HG03457 (cell line): ENCODE measurements around the gene MAP3K20.
"Not testable (repeated sequence)": the region's sequence is repeated elsewhere in the genome, so short reads cannot be mapped to it uniquely, and the experiment has no call there.

Source experiments
- ATAC-seq: cut with Tn5 transposase; IDR thresholded peaks from one replicate; pipeline ENCODE4 v1.9.1; 2021; ENCODE audit warnings: moderate number of reproducible peaks; ENCODE audit not compliant: unreplicated experiment

The MAP3K20 gene

DNA sequence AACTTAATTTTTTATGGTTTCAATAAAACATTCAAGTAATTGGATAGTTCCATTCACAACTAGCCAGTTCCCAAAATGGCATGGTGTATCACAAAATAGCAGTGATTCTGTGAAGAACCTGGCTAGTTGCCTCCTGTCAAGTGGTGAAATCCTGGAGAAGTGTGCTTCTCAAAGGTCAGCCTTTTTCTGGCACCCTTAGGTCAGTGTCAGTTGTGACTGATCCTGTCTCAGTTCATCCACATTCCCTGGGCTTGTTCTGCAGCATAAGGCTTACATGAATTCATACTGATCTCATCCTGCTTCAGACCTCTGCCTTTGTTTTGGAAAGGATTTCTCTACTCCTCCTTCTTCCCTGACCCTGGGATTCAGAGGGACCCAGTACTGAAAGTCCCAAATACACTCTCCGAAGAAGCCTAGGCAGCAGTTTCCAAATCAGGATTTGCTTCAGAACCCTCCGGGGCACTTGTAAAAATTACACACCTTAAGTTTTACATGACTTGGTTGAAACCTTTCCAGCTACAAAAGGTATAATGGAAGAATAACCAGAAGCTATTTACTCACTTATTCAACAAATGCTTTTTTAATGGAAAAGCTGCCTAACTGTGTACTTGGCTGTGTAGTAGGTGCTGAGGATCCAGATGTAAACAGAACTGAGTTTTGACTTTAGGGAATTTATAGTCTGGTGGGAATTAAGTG, 11.0 kb downstream of the MAP3K20 start:
- ATAC-seq = no peak

- no peak for ATAC-seq
Measured at GRCh38 chr2:173087214-173087581, 11.6 kb downstream of the MAP3K20 start.

GRCh38 chr2:173087793-173088496, 12.3 kb downstream of the MAP3K20 start:
- no peak for ATAC-seq

DNA sequence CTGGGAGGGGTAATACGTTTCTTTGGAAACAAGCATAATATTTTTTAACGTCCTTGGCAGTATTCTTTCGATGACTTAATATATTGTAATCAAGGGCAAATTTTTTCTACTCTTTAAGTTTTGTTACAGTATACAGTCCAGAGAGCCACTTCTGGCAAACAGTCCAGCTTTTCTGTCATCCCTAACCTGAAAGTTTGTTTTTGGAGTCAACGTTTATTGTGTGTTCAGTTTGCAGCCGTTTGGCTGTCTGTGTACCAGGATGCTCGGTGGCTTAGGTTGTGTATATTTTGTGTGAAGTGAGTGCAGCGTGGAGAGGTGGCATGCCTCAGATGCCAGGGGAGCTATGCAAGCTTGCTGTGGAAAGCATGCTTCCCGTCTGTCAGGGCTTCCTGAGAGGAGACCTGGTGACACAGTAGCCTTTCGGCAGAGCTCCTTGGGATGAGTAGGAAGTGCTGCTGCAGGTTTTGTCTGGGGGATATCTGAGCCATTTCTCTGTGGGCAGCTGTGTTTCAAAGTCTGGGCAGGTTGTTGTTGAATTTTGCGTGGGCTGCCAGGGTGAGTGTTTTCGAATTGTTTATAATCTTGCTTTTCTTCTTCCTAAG, 14.7 kb downstream of the MAP3K20 start:
- ATAC-seq = no peak

GRCh38 chr2:173090973-173091660, 15.5 kb downstream of the MAP3K20 start:
- ATAC-seq = no peak

DNA sequence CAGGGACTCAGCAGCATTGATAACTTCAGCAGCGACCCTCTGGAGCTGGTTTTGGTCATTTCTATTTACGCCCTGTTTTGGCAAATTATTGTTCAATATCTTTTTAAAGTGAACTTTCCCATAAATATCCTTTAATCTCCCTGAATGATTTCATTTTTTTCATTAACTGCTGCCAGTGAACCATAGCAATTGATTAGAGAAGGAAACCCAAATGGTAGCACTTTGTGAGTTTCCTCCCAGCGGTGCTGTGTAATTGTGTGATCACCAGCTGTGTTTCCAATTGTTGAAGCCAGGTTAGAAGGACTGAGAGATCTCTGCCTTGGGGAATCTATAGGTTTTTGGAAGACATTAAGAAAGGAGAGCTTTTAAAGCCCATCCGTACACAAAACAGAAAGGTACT, 16.3 kb downstream of the MAP3K20 start:
- ATAC-seq = no peak

GRCh38 chr2:173092844-173093402, 17.3 kb downstream of the MAP3K20 start:
- ATAC-seq = no peak

GRCh38 chr2:173093617-173094016, 18.0 kb downstream of the MAP3K20 start:
- ATAC-seq = not testable (repeated sequence)

- ATAC-seq = no peak
Measured at GRCh38 chr2:173094731-173095130, 19.1 kb downstream of the MAP3K20 start.

GRCh38 chr2:173095356-173095755, 19.7 kb downstream of the MAP3K20 start:
- no peak for ATAC-seq

- no peak for ATAC-seq
Measured at GRCh38 chr2:173099271-173099670, 23.6 kb downstream of the MAP3K20 start.

- ATAC-seq = no peak
Measured at GRCh38 chr2:173099804-173100203, 24.2 kb downstream of the MAP3K20 start.

DNA sequence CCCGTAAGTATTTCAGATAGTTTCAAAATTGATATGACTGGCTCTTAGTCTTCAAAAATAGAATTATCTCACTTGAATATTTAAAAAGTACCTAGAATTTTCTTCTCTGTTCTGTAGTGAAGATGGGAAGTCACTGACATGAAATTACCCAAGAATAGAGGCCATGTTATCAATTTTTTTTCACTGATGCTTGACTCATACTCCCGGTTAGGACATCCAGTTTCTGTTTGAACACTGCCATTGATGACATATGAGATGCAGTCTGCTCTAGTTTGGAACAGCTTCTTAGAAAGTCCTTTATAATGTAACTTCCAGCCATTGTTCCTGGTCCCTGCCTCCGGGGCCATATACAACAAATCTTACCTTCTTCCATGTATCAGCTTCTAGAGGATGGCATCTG, 26.0 kb downstream of the MAP3K20 start:
- no peak for ATAC-seq

DNA sequence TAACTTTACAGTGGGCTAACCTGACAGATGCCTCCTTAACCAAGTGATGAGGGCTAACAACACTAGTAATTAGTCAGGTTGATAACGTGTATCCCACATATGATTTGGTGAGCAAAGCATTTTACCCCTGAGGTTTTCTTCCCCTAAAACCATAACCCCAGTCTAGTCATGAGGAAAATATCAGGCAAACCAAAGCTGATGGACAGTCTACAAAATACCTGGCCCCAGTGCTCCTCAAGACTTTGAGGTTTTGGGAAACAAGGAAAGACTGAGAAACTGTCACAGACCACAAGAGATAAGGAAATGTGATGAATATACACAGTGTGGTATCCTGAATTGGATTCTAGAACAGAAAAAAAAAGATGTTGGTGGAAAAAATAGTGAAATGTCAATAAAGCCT, 28.5 kb downstream of the MAP3K20 start:
- no peak for ATAC-seq

- ATAC-seq = no peak
Measured at GRCh38 chr2:173106959-173107628, 31.4 kb downstream of the MAP3K20 start.

DNA sequence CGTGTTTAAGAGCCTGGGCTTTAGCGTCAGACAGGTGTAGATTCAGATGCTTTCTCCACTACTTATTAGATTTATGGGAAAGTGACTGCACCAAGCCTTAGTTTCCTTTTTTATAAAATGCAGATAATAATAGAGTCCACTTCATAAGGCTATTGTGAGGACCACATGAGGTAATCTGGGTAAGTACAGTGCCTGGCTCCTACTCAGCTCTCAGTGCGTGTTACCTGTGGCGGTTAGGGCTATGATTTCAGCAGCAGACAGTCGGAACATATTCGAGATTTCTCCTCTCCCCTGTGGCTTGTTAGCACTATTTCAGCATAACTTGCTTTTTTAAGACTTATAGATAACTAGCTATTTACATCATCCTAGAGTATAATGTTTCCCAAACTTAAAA, 32.0 kb downstream of the MAP3K20 start:
- no peak for ATAC-seq

DNA sequence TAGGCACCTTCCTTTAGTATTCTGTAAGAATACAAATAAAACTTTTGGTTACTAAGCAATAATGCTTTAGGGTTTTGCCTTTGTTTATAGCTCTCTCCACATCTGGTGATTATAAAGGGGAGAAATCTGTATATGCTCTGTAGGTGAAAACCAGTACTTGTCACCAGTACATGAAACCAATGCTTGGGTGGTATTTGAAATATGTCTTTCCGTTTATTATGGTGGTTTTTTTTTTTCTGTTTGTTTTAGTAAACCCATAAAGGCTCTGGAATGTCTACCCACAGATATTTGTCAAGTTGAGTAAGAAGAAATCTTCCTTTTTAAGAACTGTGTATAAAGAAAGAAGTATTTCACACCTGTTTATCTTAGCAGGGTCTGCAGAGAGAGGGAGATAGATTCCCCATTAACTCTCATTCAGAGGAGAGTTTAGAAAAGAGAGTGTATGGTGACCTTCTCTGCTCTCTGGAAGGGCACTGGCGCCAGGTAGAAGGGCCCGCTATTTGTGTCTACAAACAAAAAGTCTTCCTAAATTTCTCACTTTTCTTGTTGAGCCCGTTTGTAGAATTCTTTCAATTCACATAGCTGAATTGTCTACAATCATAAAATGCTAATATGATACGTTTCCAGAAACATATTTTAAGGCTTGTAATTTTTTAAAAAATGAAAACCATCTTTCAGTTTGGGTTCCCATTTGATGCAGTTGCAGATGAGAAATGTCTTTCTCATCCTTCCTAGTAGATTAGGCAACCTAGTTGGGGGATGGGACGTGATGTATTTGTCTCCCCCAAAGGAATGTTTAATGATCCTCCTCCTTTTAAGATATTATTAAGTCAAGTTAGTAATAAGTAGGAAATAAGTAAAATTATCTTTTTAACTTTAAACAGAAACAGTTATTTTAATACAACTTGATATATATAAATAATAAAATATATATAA, 33.9 kb downstream of the MAP3K20 start:
- no peak for ATAC-seq

- no peak for ATAC-seq
Measured at GRCh38 chr2:173117678-173118077, 42.0 kb downstream of the MAP3K20 start.

DNA sequence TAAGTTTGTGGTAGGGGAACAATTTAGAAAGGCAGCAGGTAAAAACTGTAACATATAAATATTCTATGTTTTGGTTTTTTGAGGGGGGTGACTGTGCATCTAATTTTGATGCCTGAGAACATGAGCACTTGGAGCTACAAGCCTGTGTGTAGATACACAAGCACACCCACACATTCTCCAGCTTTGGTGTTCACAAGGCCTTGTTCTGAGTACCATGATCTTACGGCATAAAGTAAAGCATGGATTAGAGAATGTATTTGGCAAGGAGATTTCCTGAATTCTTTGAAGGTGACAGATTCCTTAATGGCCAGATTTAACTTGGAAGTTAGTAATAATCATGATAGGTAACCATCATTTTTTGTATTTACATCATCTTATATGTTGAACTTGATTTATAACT, 42.7 kb downstream of the MAP3K20 start:
- ATAC-seq = no peak
